VCaP (cell line): ENCODE measurements around the gene MTFMT.

ENCODE experiments used
- H3K27ac ChIP-seq: fragments of 450-650 bp; 2 replicates; pipeline ENCODE4 v1.5.1; 2017
- TF ChIP-seq, protein P1 (sequence below): fragments of 450-650 bp; conservative IDR thresholded peaks from 2 replicates; pipeline ENCODE4 v1.5.1; 2017; ENCODE audit warnings: mild to moderate bottlenecking, moderate library complexity

The MTFMT gene

GRCh38 chr15:65072027-65072426 lies 42.6 kb upstream of the MTFMT start:
- TF ChIP-seq, protein P1, sequence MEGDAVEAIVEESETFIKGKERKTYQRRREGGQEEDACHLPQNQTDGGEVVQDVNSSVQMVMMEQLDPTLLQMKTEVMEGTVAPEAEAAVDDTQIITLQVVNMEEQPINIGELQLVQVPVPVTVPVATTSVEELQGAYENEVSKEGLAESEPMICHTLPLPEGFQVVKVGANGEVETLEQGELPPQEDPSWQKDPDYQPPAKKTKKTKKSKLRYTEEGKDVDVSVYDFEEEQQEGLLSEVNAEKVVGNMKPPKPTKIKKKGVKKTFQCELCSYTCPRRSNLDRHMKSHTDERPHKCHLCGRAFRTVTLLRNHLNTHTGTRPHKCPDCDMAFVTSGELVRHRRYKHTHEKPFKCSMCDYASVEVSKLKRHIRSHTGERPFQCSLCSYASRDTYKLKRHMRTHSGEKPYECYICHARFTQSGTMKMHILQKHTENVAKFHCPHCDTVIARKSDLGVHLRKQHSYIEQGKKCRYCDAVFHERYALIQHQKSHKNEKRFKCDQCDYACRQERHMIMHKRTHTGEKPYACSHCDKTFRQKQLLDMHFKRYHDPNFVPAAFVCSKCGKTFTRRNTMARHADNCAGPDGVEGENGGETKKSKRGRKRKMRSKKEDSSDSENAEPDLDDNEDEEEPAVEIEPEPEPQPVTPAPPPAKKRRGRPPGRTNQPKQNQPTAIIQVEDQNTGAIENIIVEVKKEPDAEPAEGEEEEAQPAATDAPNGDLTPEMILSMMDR: no peak
- no peak overlapping the region for H3K27ac ChIP-seq

GRCh38 chr15:65071381-65071811 lies 42.0 kb upstream of the MTFMT start:
- H3K27ac ChIP-seq: no peak overlapping the region
- TF ChIP-seq, protein P1: no peak

GRCh38 chr15:65069779-65070546 lies 40.5 kb upstream of the MTFMT start:
- no peak overlapping the region for H3K27ac ChIP-seq
- TF ChIP-seq, protein P1: no peak

- TF ChIP-seq, protein P1: no peak
- H3K27ac ChIP-seq: no peak overlapping the region
Measured at GRCh38 chr15:65069179-65069578, 39.7 kb upstream of the MTFMT start.

DNA sequence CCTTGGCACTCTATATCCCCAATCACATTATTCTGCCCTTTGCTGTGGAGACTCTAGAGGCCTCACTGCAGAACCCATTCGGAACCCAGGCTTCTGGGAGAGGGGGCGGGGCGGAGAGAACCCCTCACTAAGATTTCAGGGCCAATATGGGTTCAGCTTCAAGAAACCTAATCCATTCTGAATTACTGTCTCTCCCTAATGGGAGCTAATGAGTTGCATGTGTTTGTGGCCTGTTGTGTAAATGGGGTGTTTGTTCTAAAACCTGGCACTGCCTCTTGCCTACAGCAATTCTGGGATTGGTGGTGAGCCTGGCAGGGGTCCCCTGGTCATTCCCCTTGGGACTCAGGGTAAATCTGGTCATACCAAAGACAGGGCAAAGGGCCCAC lies 39.0 kb upstream of the MTFMT start:
- no peak overlapping the region for H3K27ac ChIP-seq
- TF ChIP-seq, protein P1: no peak

- H3K27ac ChIP-seq: no peak within 1 kb of the TSS
- TF ChIP-seq, protein P1: no peak
Measured at GRCh38 chr15:65067645-65068402, 38.4 kb upstream of the MTFMT start, which contains the start of gene RASL12. Gene RASL12 (minus strand): TSS chr15:65067991. CDS start chr15:65067835, 156 bp downstream.

DNA sequence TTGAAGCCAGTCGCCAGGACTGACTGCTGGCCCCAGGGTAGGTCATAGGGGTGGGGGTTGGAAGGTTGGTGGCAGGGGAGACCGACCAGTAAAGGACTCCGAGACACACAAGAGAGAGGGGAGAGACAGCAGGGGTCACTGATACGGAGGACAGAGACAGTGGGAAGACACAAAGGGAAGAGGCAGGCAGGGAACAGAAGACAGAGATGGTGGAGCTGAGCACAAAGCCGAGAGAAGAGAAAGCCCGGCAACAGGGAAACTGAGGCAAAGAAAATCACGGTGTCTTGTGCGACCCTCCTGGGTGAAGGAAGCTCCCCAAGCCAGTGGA lies 37.8 kb upstream of the MTFMT start:
- TF ChIP-seq, protein P1: no peak
- H3K27ac ChIP-seq: no peak overlapping the region
